Caki2 (cell line): ENCODE measurements around the gene JOSD1. TPM values are rescaled to one million over a fixed set of nuclear protein-coding genes. Genes with fewer than 3 reads are reported as not detected.
A peak's percentile ranks its signal among the peaks of the same experiment; 100 is the strongest.

ENCODE experiments used
- DNase-seq: peaks from one replicate; pipeline ENCODE4 v3.0.0-alpha.2; 2015; ENCODE audit warnings: low read depth
- in situ Hi-C: cut with HindIII; loops from 2 replicates; pipeline ENCODE4 v1.10.0; 2016; ENCODE audit warnings: low sequenced_read_pairs, low pct_unique_long_range_greater_than_20kb, mixed read lengths
- total RNA-seq: library from RNA; depleted of rRNA; stranded (reverse); fragments of >200 nt; shearing (Covaris generic); gene quantifications from 2 replicates; pipeline ENCODE4 v1.2.3, GENCODE V29; 2014; ENCODE audit warnings: low replicate concordance; rRNA removed

Gene JOSD1
- total RNA-seq: 88.1 and 113 TPM in 2 replicates

DNA sequence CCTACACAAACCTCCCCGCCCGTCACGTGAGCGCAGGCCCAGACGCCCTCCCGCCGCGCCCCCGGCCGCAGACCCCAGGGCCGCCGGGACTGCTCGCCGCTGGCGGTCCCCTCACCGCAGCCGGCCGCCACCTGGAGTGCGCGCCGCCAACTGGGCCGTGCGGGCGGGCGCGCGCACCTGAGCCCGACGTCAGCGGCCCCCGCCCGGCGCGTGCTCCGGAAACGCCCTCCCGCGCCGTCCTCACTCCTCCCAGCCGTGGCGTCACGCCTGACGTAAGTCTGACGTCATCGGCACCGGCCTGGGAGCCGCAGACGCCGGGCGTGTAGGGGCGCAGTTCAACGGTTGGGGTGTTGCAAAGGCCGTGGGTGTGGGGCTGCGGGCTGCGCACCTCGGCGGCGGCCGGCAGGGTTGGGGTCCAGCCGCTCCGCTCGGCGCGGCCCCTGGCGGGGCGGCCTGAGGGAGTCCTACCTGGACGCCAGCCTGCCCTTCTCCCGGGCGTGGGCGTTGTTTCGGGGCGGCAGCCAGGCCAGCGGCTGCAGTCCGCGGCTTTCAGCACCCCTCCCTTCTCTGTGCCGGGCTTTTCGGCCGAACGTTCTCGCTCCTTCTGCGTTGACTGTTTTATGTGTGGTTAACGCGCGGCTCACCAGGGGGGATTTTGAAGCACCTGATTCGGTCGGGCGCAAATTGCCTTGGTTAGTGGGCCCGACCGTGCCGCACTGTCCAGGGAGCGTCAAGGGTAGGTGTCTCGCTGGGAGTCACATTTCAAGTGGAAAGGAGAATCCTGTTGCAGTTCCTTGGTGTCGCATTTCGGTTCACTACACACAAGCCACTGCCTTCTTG is at the start of gene JOSD1:
Gene JOSD1 (minus strand): TSS at position 155 of the 840 bp plus-strand sequence. CDS start 956 bp downstream, outside the sequence.
- in situ Hi-C loops: no loop called here
- DNase-seq: peak; percentile 94

DNA sequence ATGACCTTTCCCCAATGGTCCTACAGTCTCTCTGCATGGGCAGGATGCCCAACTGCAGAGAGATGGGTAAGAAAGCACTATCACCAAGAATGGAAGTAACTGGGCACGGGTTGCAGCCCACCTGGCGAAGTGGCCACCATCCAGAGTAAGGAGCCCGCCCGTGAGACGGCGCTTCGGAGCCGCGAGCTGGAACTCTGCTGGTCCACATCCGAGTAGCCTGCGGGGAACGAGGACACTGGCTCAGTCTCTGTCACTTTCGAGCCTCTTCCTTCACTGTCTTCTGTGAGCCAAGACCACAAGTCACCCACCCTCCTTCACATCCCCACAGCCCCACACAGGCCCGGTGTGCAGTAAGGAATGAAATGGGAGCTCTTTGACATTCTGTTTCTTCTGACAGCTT is 49.4 kb upstream of the JOSD1 start:
- in situ Hi-C loops: no loop called here
- DNase-seq: no peak

DNA sequence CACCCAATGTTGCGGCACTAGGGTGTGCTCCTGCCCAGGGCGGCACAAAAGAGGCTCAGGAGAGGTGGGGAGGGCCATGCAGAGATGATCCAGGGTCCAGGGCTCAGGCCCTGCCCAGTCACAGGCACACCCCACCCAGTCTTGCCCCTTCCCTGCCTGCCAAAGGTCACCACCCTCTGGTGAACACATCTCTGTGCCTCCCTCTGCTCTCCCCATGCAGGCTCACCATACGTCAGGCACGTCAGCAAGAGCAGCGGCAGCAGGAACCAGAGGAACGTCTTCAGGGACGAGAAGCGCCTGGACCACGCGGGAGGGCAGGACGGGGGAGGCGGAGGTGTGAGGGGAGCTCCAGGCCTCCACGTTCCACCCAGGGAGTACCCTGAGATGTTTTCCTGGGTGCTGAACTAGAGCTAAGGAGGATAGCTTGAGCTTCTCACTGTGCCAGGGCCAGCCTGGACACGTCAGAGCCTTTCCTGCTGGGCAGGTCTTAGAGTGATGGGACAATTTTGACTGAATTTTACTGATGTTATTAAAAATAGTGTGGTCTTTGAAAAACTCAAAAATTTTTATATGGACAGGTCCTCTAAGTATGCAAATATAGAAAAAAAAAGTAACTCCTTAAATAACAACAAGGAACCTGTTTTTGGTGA is 47.9 kb upstream of the JOSD1 start:
- in situ Hi-C loops: no loop called here
- no peak for DNase-seq

DNA sequence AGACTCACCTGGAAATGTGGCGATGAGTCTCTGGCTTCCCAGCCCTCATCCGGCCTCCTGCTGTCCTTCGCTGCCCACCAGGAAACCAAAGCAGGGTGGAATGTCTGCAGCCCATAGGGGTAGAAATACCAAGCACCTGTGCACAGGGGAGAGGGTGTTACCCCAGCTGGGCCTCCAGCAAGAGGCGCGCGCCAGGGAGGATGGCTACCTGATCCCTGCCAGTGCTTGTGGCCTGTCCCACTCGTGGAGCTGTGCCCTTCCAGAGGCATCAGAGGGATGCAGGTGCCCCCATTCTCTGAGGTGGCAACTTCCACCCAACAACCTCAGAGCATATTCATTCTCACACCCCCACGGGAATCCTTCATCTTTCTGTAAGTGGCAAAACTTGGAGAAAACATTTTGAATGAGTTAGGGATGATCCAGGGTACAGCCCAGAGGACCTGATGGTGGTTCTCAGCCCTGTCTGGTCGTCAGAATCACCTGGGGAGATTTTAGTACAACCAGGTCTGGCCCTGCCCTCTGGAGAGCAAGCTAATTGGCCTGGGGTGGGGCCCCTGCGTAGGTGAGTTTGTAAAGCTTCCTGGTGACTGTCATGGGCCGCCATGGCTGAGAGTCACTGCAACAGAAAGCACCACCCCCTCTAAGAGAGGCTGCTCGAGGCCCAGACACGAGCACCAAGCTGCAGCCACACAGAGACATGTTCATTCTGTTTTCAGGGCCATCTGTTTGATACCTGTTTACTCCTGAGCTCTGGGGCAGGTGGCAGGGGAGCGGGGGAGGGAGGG is 45.1 kb upstream of the JOSD1 start:
- in situ Hi-C loops: no loop called here
- no peak for DNase-seq

DNA sequence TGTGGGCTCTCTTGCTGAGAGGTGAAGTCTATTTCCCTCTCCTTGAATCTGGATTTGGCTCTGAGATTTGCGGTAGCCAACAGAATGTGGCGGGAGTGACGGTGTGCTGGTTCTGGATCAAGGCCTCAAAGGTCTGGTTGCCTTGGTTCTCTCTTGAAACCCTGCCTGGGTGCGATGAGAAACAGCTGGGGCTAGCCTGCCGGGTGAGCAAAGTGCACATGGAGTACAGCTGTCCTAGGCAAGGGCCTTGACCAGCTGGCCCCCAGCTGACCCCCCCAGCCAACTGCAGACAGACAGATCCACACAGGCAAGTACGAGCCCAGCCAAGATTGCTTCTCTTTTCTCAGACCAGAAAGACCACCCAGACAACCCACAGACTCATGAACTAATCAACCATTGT is 44.2 kb upstream of the JOSD1 start:
- DNase-seq: no peak
- in situ Hi-C loops: no loop called here

DNA sequence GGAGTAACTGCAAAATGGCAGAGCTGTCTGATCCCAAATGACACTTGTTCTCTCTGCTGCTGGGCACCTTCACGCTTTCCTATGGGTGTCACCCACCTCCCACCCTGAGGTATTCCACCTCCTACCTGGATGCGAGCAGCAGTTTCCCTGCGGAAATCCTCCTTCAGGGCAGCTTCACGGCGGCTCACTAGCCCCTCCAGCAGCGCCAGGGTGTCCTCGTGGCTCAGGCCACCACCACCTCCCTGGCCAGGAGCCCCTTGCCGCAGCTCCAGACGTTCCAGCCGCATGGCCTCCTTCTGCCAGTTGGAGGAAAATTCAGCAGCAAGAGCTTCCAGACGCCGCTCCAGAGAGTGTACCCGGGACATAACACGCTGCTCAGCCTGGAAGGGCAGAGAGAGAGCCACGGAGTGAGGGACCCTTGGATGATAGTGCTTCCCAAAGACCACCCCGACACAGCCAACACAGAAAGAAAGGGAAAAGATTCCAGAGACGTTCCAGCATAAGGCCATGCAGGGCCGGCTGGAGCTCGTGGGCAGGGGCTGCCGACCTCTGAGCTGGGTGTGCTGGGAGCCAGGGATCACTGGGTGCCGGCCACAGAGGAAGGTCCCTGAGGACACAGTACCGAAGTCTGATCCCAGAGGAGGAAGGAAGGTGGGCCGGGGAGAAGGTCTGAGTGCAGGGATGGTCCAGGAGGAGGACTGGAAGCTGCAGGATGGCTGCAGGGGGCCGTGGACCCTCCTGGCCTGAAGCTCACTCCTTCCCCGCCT is 41.6 kb upstream of the JOSD1 start:
- in situ Hi-C loops: no loop called here

DNA sequence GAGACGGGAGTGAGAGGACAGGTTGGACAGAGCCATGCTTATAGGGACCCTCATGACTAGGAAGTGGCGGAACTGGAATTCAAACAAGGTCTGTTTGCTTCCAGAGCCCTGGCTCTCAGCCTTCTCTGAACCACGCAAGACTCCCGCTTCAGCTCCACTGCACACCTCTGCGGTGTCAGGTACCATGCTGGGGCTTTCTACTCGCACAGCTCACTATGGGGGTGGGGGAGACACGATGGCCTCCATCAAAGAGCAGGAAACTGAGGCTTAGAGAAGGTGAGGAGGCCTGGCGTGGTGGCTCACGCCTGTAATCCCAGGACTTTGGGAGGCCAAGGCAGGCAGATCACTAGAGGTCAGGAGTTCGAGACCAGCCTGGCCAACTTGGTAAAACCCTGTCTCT is 40.8 kb upstream of the JOSD1 start:
- in situ Hi-C loops: no loop called here
- no peak for DNase-seq

More for the DNA sequence above, 41.6 kb upstream of the JOSD1 start:
- no peak for DNase-seq

DNA sequence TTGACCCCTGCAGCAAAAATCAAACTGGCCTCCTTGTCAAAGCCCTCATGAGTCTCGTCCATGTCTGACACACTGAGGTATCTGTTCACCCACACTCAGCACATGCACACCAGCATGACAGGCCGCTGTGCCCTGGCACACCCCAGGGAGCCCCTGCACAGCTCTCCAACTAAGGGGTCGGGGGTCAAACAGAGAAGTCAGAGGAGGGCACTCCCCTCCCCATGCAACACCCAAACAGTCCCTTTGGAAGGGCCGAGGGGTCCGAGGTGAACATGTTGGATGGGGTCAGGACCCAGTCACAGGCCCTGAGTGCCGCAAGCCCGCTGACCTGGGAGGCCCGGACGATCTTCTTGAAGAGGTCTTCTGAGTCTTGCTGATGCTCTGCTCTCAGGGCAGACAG is 40.4 kb upstream of the JOSD1 start:
- in situ Hi-C loops: no loop called here
- no peak for DNase-seq

DNA sequence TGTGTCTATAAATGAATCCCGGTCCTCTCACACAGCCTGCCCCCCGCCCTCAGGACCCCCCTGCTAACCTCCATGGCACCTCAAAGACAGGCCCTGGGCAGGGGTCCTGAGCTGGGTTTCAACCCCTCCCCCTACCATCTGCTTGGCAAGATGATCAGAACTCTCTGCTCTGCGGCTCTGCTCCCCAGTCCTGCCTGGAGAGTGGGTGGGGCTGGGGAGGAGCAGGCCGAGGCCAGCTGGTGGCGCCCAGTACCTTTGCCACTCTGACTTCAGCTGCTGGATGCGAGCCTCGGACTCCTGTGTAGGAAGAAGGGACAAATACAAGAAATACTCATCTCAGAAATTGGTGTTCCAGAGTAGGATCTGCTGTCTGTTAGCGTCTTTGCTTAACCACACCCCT is 40.0 kb upstream of the JOSD1 start:
- in situ Hi-C loops: no loop called here
- no peak for DNase-seq

DNA sequence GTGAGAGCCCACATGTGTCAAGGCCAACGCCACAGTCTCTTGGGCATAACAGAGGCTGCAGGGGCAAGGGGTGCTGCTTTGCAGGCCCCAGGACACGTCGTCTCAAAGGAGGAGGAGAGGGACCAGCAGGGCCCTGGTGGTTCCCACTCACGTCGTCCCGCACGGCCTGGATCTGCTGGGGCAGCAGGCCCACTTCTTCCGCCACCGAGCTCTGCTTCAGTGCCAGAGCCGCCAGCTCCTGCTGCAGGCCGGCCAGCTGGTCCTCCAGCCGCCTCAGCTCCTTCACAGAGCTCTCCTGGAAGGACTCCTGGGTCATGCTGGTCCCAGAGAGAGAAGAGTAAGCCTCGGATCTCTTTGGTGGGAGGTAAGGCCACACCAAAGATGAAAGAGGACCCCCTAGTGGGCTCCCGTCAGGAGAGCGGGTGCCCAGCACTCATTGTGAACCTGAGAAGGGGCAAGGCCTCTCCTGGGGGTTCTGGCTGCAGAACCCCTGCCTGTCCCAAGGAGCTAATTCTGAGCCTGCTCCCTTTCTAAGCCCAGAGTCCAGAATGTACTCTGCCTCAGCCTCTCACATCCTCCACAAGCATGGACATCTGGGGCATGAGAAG is 39.5 kb upstream of the JOSD1 start:
- DNase-seq: no peak
- in situ Hi-C loops: no loop called here

DNA sequence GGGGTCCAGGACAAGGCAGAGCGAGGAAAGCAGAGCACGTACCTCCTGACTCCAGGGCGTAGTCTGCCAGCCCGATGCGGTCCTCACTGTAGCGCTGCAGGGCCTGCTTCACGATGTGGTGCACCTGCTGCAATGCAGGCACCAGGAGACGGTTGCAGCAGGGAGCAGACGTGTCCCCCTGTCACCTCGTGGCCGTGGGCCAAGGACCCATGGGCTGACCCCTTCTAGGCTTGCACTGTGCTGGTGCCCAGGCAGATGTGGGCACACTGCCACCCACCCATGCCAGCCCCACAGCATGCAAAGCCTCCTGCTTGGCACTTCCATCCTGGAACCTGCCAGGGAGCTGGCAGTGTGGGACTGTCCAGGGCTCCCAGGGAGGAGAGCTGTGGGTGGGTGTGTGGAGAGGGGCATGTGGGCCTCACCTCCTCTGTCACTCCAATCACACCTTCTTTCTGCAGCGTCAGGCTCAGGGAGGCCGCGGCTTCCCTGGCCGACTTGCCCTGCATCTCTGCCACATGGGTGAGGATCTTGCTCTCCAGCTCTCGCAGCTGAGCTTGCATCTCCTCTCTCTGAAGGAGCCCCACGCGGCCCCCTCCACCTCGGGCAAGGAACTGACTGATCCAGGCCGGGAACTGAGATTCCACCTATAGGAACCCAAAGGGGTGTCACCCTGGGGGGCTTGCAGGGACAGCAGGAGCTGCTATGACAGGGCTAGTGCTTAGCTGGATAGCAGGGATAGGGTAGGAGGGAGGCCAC is 38.7 kb upstream of the JOSD1 start:
- in situ Hi-C loops: no loop called here
- DNase-seq: no peak

DNA sequence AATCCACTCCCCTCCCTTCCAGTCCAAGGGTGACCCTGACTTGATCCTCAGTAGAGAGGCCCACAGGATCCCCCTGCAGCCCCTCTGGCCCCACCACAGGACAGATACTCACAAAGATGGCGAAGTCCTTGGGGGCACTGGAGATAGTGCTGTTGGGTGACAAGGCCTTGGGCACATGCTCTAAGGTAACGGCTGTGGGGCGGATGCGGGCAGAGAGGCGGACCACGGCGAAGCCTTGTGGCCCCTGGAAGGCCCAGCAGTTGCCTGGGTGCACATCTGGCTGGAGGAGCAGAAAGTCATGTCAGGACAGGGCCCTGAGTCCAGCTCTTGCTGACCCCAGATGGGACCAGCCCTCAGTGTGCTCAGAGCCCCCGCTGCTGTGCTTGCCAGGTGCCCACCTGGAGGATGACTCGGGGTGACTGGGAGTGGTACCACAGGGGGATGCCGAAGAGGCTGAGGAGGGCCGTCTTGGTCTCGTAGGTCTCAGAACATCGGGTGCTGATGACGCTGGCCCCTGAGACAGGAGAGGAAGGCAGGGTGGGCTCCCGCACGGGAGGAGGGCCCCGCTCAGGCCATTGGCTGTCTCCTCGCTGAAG is 37.8 kb upstream of the JOSD1 start:
- in situ Hi-C loops: no loop called here
- no peak for DNase-seq

DNA sequence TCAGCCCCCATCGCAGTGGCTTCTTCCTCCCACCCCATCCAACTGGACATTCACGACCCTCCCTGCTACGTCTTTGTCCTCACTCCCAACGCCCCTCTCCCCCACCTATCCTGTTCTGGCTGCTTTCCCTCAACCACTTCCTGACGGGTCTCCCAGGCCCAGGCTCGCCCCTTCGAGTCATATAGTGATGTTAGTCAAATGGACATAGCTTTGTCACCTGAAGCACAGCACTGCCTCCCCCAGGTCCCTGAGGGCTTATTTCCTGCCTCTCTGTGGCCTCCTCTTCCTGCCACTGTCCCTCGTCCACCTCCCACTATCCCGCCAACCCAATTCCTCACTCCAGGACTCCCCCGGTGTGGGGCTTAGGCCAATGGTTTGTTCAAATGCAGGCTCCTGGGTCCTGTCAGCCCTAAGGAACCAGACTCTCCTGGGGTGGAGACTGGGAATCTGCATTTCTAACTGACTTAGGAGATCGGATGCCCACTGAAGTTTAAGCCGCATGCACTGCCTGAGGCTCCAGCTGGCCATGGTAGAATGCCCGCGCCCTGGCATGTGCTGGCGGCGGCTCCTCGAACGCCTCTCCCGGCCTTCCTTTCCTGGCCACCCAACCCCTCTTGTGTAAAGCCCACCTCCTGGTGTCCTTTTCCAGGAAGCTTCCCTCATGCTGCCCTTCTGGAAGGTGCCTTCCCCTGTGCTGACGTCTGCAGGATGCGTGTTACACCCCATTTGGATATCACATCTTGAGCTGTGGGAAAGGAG is 36.7 kb upstream of the JOSD1 start:
- no peak for DNase-seq
- in situ Hi-C loops: no loop called here

DNA sequence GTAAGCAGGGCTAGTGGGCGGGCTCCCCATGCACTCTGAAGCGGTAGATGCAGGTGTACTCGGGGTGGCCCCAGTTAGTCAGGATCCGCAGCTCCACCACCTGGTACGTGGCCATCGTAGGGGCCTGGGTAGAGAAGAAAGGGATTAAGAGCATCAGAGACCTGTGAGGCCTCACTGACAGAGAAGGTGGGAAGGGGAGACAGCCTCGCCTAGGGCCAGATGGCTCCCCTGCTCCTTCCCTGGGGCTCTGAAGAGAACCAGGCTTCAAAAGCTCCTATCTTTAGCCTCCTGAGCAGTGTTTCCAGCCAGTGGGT is 35.5 kb upstream of the JOSD1 start:
- in situ Hi-C loops: no loop called here

DNA sequence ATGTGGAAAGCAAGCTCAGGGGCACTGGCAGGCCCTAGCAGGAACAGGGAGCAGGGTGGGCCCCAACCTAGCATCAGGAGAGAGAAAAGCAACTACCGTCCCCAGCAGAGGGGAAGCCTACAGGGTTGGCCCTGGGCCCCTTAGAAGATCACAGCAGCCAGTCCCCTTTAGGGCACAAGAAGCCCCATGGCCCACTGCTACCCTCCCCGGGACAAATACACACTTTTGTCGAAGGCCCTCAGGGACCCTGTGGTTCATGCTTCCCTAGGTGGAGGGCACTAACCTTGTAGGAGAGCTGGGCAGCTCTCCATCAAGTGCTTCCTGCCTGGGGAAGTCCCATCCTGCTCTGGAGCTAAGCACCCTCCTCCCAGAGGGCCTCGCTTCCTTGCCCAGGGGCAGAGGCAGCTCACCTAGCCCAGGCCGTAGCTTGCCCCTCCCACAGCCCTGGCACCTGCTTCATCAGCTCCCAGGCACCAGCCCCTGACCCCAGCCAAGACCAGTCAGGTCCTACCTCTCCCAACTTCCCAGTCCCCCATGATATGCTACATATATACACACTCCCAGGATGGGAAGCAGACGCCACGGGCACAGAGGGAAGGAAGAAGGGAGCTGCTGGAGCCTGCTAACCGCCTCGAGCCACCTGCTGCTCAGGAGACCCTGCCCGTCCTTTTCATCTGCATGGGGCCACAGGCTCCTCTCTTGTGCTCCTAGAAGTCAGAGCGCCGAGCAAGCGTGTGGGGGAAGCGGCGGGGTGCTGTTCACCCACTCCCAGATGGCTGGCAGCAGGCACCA is 34.9 kb upstream of the JOSD1 start:
- in situ Hi-C loops: no loop called here
- no peak for DNase-seq

More for the DNA sequence above, 35.5 kb upstream of the JOSD1 start:
- no peak for DNase-seq

DNA sequence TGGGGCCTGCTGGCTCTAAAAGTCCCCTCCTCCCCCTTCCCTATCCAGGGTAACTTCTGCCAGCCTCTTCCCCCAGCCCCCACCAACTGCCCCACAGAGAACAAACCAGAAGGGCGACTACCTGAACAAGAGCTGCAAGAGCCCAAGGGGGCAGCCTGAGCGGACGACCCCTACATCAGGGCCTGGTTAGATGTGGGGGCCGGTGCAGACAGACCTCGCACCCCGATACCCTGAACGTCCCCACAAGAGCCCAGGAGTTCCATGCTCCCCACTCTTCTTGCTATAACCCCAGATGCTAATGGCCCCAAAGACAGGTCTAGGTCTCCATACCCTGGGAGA is 34.4 kb upstream of the JOSD1 start:
- no peak for DNase-seq
- in situ Hi-C loops: no loop called here
